ENCODE measurements around the gene PHKG1.
"Not testable (repeated sequence)": the region's sequence is repeated elsewhere in the genome, so short reads cannot be mapped to it uniquely, and the experiment has no call there.

The PHKG1 gene

DNA sequence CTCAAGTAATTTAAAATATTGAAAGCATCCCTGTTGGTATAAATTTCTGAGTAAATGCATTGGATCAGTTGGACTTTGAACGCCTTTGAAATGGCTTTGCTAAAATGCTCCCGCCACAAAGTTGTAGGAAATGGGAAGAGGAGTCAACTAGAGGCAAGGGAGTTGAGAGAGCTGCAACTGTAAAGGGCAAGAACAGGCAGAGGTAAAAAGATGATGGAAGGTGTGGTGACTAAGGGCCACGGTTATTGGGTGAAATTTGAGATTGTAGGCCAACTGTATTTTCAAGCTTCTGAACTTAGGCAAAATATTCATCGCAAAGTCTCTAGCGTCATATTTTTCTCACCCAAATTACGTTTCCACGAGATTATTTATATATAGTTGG lies 29.3 kb downstream of the PHKG1 start:
- Histone ChIP-seq H3K36me3 (ENCODE audit: control insufficient read depth, insufficient read depth, low read length) (peaks cover 27% of the 10 kb centered on the region), H3K27ac (ENCODE audit: insufficient read depth, low read length, poor library complexity, severe bottlenecking) (peak overlapping the region; percentile 84), H3K9me3 (ENCODE audit: control insufficient read depth, low read length) (no peaks in the 10 kb centered on the region), H3K4me3 (ENCODE audit: insufficient read depth, low read depth, low read length, poor library complexity, severe bottlenecking) (peak overlapping the region; percentile 99), H3K4me1 (ENCODE audit: control insufficient read depth, insufficient read depth, low read length, poor library complexity, severe bottlenecking) (peaks cover 5% of the 10 kb centered on the region), H3K27me3 (replicated peaks; ENCODE audit: control insufficient read depth, insufficient read depth, low read length, poor library complexity, severe bottlenecking) (no peaks in the 10 kb centered on the region)
- no peak for DNase-seq

- no peak for DNase-seq
- Histone ChIP-seq H3K27me3 (replicated peaks; ENCODE audit: control insufficient read depth, insufficient read depth, low read length, poor library complexity, severe bottlenecking) (no peaks in the 10 kb centered on the region), H3K4me3 (ENCODE audit: insufficient read depth, low read depth, low read length, poor library complexity, severe bottlenecking) (no peak overlapping the region), H3K9me3 (ENCODE audit: control insufficient read depth, low read length) (no peaks in the 10 kb centered on the region), H3K27ac (ENCODE audit: insufficient read depth, low read length, poor library complexity, severe bottlenecking) (no peak overlapping the region), H3K36me3 (ENCODE audit: control insufficient read depth, insufficient read depth, low read length) (peaks cover 38% of the 10 kb centered on the region), H3K4me1 (ENCODE audit: control insufficient read depth, insufficient read depth, low read length, poor library complexity, severe bottlenecking) (peaks cover 5% of the 10 kb centered on the region)
Observed at GRCh38 chr7:56062382-56062781, 30.4 kb downstream of the PHKG1 start.

- H3K9me3 ChIP-seq (ENCODE audit: control insufficient read depth, low read length): no peaks in the 10 kb centered on the region
- H3K36me3 ChIP-seq (ENCODE audit: control insufficient read depth, insufficient read depth, low read length): peaks cover 44% of the 10 kb centered on the region
- DNase-seq: no peak
- H3K27ac ChIP-seq (ENCODE audit: insufficient read depth, low read length, poor library complexity, severe bottlenecking): no peak overlapping the region
- no peak overlapping the region for H3K4me3 ChIP-seq (ENCODE audit: insufficient read depth, low read depth, low read length, poor library complexity, severe bottlenecking)
- H3K27me3 ChIP-seq (replicated peaks; ENCODE audit: control insufficient read depth, insufficient read depth, low read length, poor library complexity, severe bottlenecking): no peaks in the 10 kb centered on the region
- peaks cover 10% of the 10 kb centered on the region for H3K4me1 ChIP-seq (ENCODE audit: control insufficient read depth, insufficient read depth, low read length, poor library complexity, severe bottlenecking)
Observed at GRCh38 chr7:56053993-56054392, 38.8 kb downstream of the PHKG1 start.

GRCh38 chr7:56053379-56053778 lies 39.4 kb downstream of the PHKG1 start:
- peaks cover 10% of the 10 kb centered on the region for H3K4me1 ChIP-seq (ENCODE audit: control insufficient read depth, insufficient read depth, low read length, poor library complexity, severe bottlenecking)
- no peaks in the 10 kb centered on the region for H3K27me3 ChIP-seq (replicated peaks; ENCODE audit: control insufficient read depth, insufficient read depth, low read length, poor library complexity, severe bottlenecking)
- H3K4me3 ChIP-seq (ENCODE audit: insufficient read depth, low read depth, low read length, poor library complexity, severe bottlenecking): no peak overlapping the region
- DNase-seq: no peak
- peaks cover 39% of the 10 kb centered on the region for H3K36me3 ChIP-seq (ENCODE audit: control insufficient read depth, insufficient read depth, low read length)
- no peak overlapping the region for H3K27ac ChIP-seq (ENCODE audit: insufficient read depth, low read length, poor library complexity, severe bottlenecking)
- no peaks in the 10 kb centered on the region for H3K9me3 ChIP-seq (ENCODE audit: control insufficient read depth, low read length)

- Histone ChIP-seq H3K4me1 (ENCODE audit: control insufficient read depth, insufficient read depth, low read length, poor library complexity, severe bottlenecking) (peaks cover 10% of the 10 kb centered on the region), H3K27ac (ENCODE audit: insufficient read depth, low read length, poor library complexity, severe bottlenecking) (peak within 1 kb of the TSS; percentile 68), H3K9me3 (ENCODE audit: control insufficient read depth, low read length) (no peaks in the 10 kb centered on the region), H3K36me3 (ENCODE audit: control insufficient read depth, insufficient read depth, low read length) (peaks cover 26% of the 10 kb centered on the region), H3K4me3 (ENCODE audit: insufficient read depth, low read depth, low read length, poor library complexity, severe bottlenecking) (peak within 1 kb of the TSS; percentile 76), H3K27me3 (replicated peaks; ENCODE audit: control insufficient read depth, insufficient read depth, low read length, poor library complexity, severe bottlenecking) (no peaks in the 10 kb centered on the region)
- peak; percentile 82 to 89 (median 86) for DNase-seq
Observed at GRCh38 chr7:56051339-56052191, 41.2 kb downstream of the PHKG1 start, which contains the start of the genes CCT6A and PSPH. Gene CCT6A, plus strand, starts transcription at chr7:56051765. Its CDS starts 84 bp downstream, at chr7:56051849. Gene PSPH, minus strand, starts transcription at chr7:56051444. Its CDS starts 30,232 bp downstream, at chr7:56021212.

- Histone ChIP-seq H3K9me3 (ENCODE audit: control insufficient read depth, low read length) (no peaks in the 10 kb centered on the region), H3K27ac (ENCODE audit: insufficient read depth, low read length, poor library complexity, severe bottlenecking) (peak overlapping the region; percentile 68), H3K4me1 (ENCODE audit: control insufficient read depth, insufficient read depth, low read length, poor library complexity, severe bottlenecking) (peaks cover 10% of the 10 kb centered on the region), H3K27me3 (replicated peaks; ENCODE audit: control insufficient read depth, insufficient read depth, low read length, poor library complexity, severe bottlenecking) (no peaks in the 10 kb centered on the region), H3K4me3 (ENCODE audit: insufficient read depth, low read depth, low read length, poor library complexity, severe bottlenecking) (peak overlapping the region; percentile 76), H3K36me3 (ENCODE audit: control insufficient read depth, insufficient read depth, low read length) (peaks cover 22% of the 10 kb centered on the region)
- no peak for DNase-seq
Observed at GRCh38 chr7:56051053-56051338, 41.8 kb downstream of the PHKG1 start.

- not testable (repeated sequence) for DNase-seq; H3K9me3 ChIP-seq (ENCODE audit: control insufficient read depth, low read length); H3K27ac ChIP-seq (ENCODE audit: insufficient read depth, low read length, poor library complexity, severe bottlenecking); H3K36me3 ChIP-seq (ENCODE audit: control insufficient read depth, insufficient read depth, low read length); H3K4me3 ChIP-seq (ENCODE audit: insufficient read depth, low read depth, low read length, poor library complexity, severe bottlenecking); H3K27me3 ChIP-seq (replicated peaks; ENCODE audit: control insufficient read depth, insufficient read depth, low read length, poor library complexity, severe bottlenecking)
- peaks cover 10% of the 10 kb centered on the region for H3K4me1 ChIP-seq (ENCODE audit: control insufficient read depth, insufficient read depth, low read length, poor library complexity, severe bottlenecking)
Observed at GRCh38 chr7:56048763-56049162, 44.0 kb downstream of the PHKG1 start.

- no peaks in the 10 kb centered on the region for H3K9me3 ChIP-seq (ENCODE audit: control insufficient read depth, low read length)
- H3K4me3 ChIP-seq (ENCODE audit: insufficient read depth, low read depth, low read length, poor library complexity, severe bottlenecking): no peak overlapping the region
- peaks cover 10% of the 10 kb centered on the region for H3K4me1 ChIP-seq (ENCODE audit: control insufficient read depth, insufficient read depth, low read length, poor library complexity, severe bottlenecking)
- H3K27ac ChIP-seq (ENCODE audit: insufficient read depth, low read length, poor library complexity, severe bottlenecking): no peak overlapping the region
- no peaks in the 10 kb centered on the region for H3K27me3 ChIP-seq (replicated peaks; ENCODE audit: control insufficient read depth, insufficient read depth, low read length, poor library complexity, severe bottlenecking)
- DNase-seq: no peak
- peaks cover under 1% of the 10 kb centered on the region for H3K36me3 ChIP-seq (ENCODE audit: control insufficient read depth, insufficient read depth, low read length)
Observed at GRCh38 chr7:56048245-56048644, 44.5 kb downstream of the PHKG1 start.

GRCh38 chr7:56047446-56048116 lies 45.2 kb downstream of the PHKG1 start:
- DNase-seq: not testable (repeated sequence)

DNA sequence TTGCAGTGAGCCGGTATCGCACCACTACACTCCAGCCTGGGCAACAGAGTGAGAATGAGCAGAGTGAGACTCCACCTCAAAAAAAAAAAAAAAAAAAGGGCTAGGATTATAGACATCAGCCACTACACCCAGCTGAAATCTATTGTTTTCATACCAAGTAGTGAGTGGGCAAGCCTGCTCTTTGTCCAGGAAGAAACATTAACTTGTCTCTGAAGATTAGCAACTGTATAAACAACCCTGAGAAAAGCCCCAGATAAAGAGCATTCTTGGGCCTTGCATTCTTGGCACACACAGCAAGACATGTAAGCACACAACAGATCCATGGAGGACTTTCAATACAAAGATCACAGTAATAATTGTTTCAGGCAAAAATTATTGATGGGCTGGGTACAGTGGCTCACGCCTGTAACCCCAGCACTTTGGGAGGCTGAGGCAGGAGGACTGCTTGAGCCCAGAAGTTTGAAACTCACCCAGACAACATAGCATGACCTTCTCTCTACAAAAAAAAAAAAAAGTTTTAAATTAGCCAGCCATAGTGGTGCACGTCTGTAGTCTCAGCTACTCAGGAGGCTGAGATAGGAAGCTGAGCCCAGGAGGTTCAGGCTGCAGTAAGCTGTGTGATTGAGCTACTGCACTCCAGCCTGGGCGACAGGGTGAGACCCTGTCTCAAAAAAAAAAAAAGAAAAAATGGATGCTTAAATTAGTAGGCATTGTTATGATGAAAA lies 45.9 kb downstream of the PHKG1 start:
- H3K4me3 ChIP-seq (ENCODE audit: insufficient read depth, low read depth, low read length, poor library complexity, severe bottlenecking): no peak overlapping the region
- no peak overlapping the region for H3K27ac ChIP-seq (ENCODE audit: insufficient read depth, low read length, poor library complexity, severe bottlenecking)
- DNase-seq: no peak

More at GRCh38 chr7:56047446-56048116, 45.2 kb downstream of the PHKG1 start:
- H3K4me3 ChIP-seq (ENCODE audit: insufficient read depth, low read depth, low read length, poor library complexity, severe bottlenecking); H3K9me3 ChIP-seq (ENCODE audit: control insufficient read depth, low read length); H3K4me1 ChIP-seq (ENCODE audit: control insufficient read depth, insufficient read depth, low read length, poor library complexity, severe bottlenecking); H3K36me3 ChIP-seq (ENCODE audit: control insufficient read depth, insufficient read depth, low read length); H3K27me3 ChIP-seq (replicated peaks; ENCODE audit: control insufficient read depth, insufficient read depth, low read length, poor library complexity, severe bottlenecking); H3K27ac ChIP-seq (ENCODE audit: insufficient read depth, low read length, poor library complexity, severe bottlenecking): not testable (repeated sequence)

More for the DNA sequence above, 45.9 kb downstream of the PHKG1 start:
- H3K4me1 ChIP-seq (ENCODE audit: control insufficient read depth, insufficient read depth, low read length, poor library complexity, severe bottlenecking): no peaks in the 10 kb centered on the region
- H3K27me3 ChIP-seq (replicated peaks; ENCODE audit: control insufficient read depth, insufficient read depth, low read length, poor library complexity, severe bottlenecking): no peaks in the 10 kb centered on the region
- H3K9me3 ChIP-seq (ENCODE audit: control insufficient read depth, low read length): no peaks in the 10 kb centered on the region
- no peaks in the 10 kb centered on the region for H3K36me3 ChIP-seq (ENCODE audit: control insufficient read depth, insufficient read depth, low read length)
